ENCODE data around the gene MDM2.
"Not testable (repeated sequence)": the region's sequence is repeated elsewhere in the genome, so short reads cannot be mapped to it uniquely, and the experiment has no call there.

MDM2 gene

DNA sequence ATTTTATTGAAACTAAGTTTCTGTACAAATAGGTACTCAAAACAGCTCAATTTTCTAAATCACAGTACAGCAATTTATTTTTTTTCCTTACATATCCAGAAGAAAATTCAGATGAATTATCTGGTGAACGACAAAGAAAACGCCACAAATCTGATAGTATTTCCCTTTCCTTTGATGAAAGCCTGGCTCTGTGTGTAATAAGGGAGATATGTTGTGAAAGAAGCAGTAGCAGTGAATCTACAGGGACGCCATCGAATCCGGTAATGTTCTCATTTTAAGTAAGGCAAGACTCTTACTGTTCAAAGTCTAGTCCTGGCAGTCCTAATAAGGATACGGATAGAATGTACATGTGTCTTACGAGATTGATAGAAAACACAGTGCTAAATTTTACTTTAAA is 20.7 kb downstream of the MDM2 start:
- DNase-seq, result no peak

DNA sequence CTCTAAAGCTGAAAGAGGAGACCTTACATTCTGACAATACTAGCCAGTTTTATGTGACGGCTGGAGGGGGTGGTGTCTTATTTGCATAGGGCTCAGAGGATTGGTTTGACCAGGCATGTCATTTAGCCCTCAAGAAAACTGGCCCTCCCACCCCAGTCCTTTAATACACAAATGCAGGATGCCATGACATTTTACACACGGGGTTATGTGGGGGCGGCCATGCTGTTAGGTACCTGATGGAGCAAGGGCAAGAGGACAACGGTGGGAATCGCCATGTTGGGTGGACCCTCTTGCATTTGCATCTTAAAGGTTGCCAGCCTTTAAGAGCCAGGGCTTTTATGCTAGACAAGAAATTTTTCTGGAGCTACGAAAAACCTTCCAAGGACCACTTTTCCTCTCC is 23.3 kb downstream of the MDM2 start:
- DNase-seq, result no peak

DNA sequence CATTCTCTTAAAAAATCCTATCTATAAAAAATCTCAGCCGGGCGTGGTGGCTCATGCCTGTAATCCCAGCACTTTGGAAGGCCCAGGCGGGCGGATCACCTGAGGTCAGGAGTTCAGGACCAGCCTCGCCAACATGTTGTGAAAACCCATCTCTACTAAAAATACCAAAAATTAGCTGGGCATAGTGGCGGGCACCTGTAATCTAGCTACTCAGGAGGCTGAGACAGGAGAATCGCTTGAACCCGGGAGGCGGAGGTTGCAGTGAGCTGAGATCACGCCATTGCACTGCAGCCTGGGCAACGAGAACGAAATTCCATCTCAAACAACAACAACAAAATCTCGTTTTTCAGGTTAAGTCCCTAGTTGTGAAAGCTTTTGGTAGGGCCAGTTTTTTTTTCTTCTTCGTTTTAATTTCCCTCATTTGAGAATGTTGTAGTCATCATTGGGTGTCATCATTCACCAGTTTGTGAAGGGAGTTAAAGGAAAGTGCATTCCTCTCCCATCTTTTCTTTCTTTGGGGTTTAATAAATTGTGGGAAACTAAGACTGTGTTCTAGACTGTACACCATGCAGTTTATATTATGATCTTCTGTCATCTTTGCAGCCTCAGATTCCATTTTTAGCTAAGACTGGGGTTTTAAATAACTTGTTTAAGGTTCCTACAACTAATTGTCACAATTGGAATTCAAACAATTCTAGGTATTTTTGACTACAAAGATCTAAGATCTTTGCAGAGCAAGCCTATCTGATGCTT is 23.9 kb downstream of the MDM2 start:
- no peak for DNase-seq

GRCh38 chr12:68832504-68832867 is 24.5 kb downstream of the MDM2 start:
- DNase-seq, result no peak

GRCh38 chr12:68833508-68833907 is 25.5 kb downstream of the MDM2 start:
- DNase-seq, result no peak

- no peak for DNase-seq
Measured at GRCh38 chr12:68835333-68835908, 27.4 kb downstream of the MDM2 start.

DNA sequence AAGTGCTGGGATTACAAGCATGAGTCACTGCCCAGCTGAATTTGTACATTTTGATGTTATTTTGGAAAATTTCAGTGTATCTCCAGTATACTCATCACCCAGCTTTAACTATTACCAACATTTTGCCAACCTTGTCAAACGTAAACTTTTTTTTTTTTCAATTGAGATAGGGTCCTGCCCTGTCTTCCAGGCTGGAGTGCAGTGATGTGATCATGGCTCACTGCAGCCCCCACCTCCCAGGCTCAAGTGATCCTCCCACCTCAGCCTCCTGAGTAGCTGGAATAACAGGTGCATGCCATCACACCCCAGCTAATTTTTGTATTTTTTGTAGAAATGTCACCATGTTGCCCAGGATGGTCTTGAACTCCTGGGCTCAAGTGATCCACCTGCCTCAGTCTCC is 29.2 kb downstream of the MDM2 start:
- DNase-seq, result no peak

DNA sequence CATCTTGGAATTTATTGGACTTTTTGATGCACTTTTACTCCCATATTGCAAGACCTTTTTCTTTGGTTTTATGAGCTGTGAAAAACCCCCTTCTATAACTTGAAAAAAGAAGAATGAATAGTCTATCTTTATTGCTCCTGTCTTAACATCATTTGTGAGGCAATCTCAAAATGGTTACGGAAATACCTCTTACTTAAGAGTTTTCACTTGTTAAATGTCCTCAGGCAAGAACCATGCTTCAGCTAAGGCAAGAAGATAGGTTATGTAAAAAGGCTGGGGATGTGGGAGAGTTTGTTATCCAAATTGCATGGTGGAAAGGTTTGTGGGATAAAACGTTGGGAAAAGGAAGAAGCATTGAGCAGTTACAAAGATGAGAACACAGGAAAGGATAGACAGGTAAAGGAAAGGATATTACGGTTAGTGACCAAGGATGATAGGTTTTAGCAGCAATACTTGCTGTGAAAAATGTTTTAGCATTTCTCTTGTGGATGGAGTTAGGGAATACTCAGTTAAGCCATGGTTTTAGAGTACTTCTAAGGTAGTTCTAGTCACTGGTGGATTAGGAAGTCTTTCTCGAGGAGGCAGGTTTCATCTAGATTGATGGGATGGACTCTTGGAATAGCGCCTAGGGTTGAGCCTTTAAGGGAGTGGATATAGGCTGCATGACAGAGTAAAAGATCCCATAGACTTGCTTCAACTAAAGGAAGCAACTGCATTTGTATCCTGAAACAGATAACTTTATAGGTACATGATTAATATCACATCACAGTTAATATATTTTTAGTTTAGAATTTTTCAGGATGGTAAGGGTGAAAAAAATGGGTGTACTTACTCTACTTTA is 30.3 kb downstream of the MDM2 start:
- DNase-seq, result no peak

- DNase-seq, result no peak
Measured at GRCh38 chr12:68839183-68840147, 31.5 kb downstream of the MDM2 start.

DNA sequence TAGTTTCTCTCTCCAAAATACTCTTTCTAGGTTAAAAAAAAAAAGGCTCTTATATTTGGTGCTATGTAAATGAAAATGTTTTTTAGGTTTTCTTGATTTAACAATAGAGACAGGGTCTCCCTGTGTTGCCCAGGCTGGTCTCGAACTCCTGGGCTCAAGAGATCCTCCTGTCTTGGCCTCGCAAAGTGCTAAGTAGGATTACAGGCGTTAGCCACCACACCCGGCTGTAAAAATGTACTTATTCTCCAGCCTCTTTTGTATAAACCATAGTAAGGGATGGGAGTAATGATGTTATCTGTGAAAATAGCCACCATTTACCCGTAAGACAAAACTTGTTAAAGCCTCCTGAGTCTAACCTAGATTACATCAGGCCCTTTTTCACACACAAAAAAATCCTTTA is 33.2 kb downstream of the MDM2 start:
- DNase-seq, result not testable (repeated sequence)

GRCh38 chr12:68841717-68842116 is 33.7 kb downstream of the MDM2 start:
- DNase-seq, result no peak

GRCh38 chr12:68842123-68842522 is 34.1 kb downstream of the MDM2 start:
- DNase-seq, result no peak

- no peak for DNase-seq
Measured at GRCh38 chr12:68842784-68843567, 35.0 kb downstream of the MDM2 start.

DNA sequence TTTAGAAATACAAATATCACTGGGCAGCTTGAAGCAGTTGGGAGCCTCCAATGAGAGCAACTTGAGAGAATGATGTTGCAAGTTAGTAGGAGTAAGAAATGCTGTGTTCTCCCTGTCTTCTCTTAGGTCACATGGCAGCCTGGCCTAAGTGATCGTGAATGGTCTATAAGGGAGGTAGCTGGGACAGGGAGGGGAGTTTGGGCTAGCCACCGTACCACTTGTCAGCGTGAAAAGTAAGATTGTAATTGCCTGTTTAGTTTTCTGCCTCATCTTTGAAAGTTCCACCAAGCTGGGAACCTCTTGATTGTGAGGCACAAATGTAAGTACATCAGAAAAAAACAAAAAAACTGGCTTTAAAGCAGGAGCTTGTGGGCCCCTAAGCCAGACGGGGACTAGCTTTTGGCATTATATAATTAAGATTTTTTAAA is 36.4 kb downstream of the MDM2 start:
- no peak for DNase-seq

- DNase-seq, result no peak
Measured at GRCh38 chr12:68844788-68845695, 37.1 kb downstream of the MDM2 start.

DNA sequence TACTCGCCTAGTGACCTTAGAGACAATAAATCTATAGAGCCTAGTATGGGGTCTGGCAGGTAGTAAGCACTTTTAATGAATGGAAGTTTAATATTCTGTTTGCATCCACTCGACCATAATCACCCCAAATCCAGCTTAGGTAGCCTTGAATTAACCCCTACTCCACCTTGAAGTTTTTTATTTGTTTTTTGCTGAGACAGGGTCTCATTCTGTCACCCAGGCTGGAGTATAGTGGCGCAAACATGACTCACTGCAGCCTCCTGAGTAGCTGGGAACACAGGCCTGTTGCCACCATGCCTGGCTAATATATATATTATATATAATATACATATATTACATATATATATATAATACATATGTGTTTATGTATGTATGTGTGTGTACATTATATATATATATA is 38.8 kb downstream of the MDM2 start:
- no peak for DNase-seq

GRCh38 chr12:68850390-68850789 is 42.4 kb downstream of the MDM2 start:
- DNase-seq, result no peak

GRCh38 chr12:68851592-68852306 is 43.8 kb downstream of the MDM2 start:
- DNase-seq, result no peak

GRCh38 chr12:68853396-68854077 is 45.6 kb downstream of the MDM2 start:
- DNase-seq, result no peak

All from suppressor macrophage (primary cell).